ENCODE data around the gene MYO3B. TPM values are rescaled to one million over a fixed set of nuclear protein-coding genes. Genes with fewer than 3 reads are reported as not detected.

MYO3B gene
- total RNA-seq, 1 donor, result 0.09 TPM

DNA sequence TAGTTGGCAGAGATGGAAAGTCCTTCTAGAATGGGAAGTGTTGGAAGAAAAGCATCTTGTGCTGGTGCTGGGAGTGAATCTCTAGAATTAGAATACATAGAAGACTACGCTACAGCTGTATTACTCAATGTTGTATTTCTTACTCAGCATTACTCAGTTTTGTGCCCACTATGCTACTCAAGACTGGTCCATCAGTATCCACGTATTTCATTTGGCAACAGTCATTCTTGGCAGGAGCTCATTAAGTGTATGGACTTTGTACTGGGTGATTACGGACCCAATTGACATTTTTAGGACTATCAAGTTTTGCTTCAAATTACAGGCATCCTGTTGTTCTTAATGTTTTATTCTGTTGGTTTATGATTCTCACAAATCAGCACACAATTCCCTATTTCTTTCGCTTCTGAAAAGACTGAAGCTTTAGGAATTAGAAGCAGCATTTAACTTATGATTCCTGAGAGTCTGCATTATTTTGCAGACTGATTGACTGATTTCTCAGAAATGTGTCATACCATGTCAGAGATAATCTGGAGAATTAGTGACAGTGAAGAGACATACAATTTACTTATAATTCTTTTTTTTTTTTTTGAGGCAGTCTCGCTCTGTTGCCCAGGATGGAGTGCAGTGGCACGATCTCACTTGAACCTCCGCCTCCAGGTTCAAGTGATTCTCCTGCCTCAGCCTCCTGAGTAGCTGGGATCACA, 136.9 kb downstream of the MYO3B start:
- TF ChIP-seq, protein P1, sequence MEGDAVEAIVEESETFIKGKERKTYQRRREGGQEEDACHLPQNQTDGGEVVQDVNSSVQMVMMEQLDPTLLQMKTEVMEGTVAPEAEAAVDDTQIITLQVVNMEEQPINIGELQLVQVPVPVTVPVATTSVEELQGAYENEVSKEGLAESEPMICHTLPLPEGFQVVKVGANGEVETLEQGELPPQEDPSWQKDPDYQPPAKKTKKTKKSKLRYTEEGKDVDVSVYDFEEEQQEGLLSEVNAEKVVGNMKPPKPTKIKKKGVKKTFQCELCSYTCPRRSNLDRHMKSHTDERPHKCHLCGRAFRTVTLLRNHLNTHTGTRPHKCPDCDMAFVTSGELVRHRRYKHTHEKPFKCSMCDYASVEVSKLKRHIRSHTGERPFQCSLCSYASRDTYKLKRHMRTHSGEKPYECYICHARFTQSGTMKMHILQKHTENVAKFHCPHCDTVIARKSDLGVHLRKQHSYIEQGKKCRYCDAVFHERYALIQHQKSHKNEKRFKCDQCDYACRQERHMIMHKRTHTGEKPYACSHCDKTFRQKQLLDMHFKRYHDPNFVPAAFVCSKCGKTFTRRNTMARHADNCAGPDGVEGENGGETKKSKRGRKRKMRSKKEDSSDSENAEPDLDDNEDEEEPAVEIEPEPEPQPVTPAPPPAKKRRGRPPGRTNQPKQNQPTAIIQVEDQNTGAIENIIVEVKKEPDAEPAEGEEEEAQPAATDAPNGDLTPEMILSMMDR (IDR thresholded peaks at IDR 0.05; ENCODE audit: insufficient read depth, low read length), result no peak
- DNase-seq (ENCODE audit: low read depth), result peak; percentile 2

DNA sequence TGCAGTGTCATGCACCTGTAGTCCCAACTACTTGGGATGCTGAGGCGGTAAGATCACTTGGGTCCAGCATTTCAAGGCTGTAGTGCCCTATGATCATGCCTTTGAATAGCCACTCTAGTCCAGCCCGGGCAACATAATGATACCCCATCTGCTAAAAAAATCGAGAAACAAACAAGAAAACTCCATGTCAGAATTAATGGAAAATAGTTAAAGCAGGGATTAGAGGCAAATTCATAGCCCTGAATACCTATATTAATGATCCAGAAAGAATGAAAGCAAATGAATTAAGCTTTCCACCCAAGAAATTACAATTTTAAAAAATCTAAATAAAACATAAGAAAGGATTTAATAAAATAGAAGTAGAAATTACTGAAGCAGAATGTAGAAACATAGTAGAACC, 143.0 kb downstream of the MYO3B start:
- DNase-seq (ENCODE audit: low read depth), result no peak
- TF ChIP-seq, protein P1 (IDR thresholded peaks at IDR 0.05; ENCODE audit: insufficient read depth, low read length), result no peak
- no peak overlapping the region for H3K4me3 ChIP-seq (ENCODE audit: low read depth, low read length)

More for the DNA sequence above, 136.9 kb downstream of the MYO3B start:
- H3K4me3 ChIP-seq (ENCODE audit: low read depth, low read length), result no peak overlapping the region

DNA sequence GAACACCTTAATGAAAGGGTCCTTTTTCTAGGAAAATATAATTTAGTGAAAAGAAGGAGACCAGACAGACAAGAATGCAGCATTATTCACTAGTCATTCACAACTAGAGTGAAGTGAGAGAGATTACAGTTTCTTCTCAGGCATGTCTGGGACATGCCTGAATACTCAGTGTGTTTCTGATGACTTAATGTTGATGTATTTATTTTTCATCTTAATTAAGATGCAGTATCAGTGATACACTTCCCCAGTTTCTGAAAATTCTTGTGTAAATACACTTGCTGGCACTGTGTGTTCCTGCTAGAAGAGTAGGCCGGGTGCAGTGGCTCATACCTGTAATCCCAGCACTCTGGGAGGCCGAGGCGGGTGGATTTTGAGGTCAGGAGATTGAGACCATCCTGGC, 143.6 kb downstream of the MYO3B start:
- no peak for DNase-seq (ENCODE audit: low read depth)
- H3K4me3 ChIP-seq (ENCODE audit: low read depth, low read length), result no peak overlapping the region
- TF ChIP-seq, protein P1 (IDR thresholded peaks at IDR 0.05; ENCODE audit: insufficient read depth, low read length), result no peak

DNA sequence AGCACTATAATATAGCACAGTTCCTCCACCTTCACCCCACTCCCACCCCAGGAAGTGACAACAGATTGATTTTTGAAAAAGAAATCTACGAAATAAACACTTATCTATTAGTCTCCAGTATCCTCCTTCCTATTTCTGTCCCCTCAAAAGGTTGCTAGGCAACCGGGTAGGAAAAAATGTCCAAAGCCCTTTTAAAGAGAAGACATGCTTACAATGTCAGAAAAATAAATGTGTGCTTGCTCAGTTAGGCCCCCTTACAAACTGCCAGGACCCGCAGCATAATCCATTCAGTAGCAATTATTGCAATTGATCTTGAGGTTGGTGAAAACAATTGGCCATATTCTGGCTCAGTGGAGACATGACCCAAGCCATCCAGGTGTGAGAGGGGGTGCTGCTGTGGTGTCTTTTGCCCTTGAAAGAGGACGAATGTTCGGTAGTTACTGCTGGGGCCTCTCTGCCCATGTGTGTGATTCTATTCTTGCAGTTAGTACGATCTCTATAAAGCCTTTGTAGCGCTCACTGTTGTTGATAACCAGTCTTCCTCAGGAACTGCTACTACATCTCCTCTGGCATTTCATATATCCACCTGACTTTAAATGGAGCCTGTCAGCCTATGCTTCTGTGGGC, 144.3 kb downstream of the MYO3B start:
- H3K4me3 ChIP-seq (ENCODE audit: low read depth, low read length), result no peak overlapping the region
- TF ChIP-seq, protein P1 (IDR thresholded peaks at IDR 0.05; ENCODE audit: insufficient read depth, low read length), result no peak
- DNase-seq (ENCODE audit: low read depth), result no peak

DNA sequence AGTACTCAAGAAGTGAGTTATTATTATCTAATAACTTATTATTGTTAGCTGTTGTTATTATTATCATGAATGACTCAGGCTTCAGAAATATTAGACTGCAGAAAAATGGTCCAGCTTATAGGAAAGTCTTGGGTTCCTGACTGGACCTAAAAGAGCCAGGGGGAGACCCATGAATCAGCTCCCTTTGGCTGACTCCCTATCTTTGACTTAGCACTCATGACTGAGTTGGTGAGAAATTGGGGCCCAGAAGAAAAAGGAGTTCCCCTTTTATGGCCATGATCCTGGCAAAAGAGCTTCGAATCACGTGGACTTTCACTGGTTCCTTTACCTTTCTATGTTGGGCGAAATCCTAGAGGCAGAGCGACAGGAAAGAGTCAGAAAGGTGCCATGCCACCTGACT, 145.8 kb downstream of the MYO3B start:
- H3K4me3 ChIP-seq (ENCODE audit: low read depth, low read length), result no peak overlapping the region
- TF ChIP-seq, protein P1 (IDR thresholded peaks at IDR 0.05; ENCODE audit: insufficient read depth, low read length), result no peak
- no peak for DNase-seq (ENCODE audit: low read depth)

DNA sequence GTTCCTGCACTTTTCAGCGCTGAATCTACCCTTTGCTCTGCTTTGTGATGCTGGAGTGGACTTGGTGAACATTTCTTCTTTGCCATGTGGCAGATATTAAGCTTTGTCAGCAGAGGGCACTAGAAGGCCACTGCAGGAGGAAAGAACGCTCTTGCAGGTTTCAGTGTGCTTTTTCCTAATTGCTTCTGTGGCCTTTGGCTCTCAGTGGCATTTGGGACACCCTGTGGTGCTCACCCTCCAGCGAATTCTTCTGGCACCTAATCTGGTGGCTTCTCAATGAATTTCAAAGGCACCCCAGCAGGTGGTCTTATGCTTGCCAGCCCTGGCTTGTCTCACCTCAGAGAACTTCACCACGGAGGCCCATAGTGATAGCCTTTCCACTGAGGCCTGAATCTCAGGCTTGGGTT, 146.7 kb downstream of the MYO3B start:
- no peak overlapping the region for H3K4me3 ChIP-seq (ENCODE audit: low read depth, low read length)
- TF ChIP-seq, protein P1 (IDR thresholded peaks at IDR 0.05; ENCODE audit: insufficient read depth, low read length), result peak; percentile 65
- DNase-seq (ENCODE audit: low read depth), result peak; percentile 43

Data from fibroblast of the aortic adventitia (primary cell).